OCI-LY3 (cell line): ENCODE measurements around the gene PTPRM.

Source experiments
- H2AFZ ChIP-seq: fragments of 200-600, 300-600 bp; shearing (Covaris generic); 2 replicates; pipeline ENCODE4 v1.6.0; 2014; ENCODE audit warnings: antibody characterized with exemption, low read depth, low read length
- H3K27ac ChIP-seq: fragments of 200-600, 300-600 bp; sonication (generic); 2 replicates; pipeline ENCODE4 v1.5.1; 2014; ENCODE audit warnings: mild to moderate bottlenecking, low read length, moderate library complexity, mixed read lengths
- H3K27me3 ChIP-seq: fragments of 200-600, 300-600 bp; sonication (generic); 2 replicates; pipeline ENCODE4 v1.6.1; 2014; ENCODE audit warnings: low read depth, low read length, mixed read lengths
- H3K36me3 ChIP-seq: fragments of 200-600, 300-600 bp; sonication (generic); replicated peaks from 2 replicates; pipeline ENCODE3; 2014; ENCODE audit warnings: low read depth, low read length, mixed read lengths
- H3K4me1 ChIP-seq: fragments of 300-600, 200-600 bp; sonication (generic); 2 replicates; pipeline ENCODE4 v1.6.1; 2014; ENCODE audit warnings: low read length, mixed read lengths
- H3K4me2 ChIP-seq: fragments of 200-600, 300-600 bp; sonication (generic); 2 replicates; pipeline ENCODE4 v1.6.1; 2014; ENCODE audit warnings: low read length, mixed read lengths
- H3K4me3 ChIP-seq: fragments of 300-600, 200-600 bp; sonication (generic); 2 replicates; pipeline ENCODE4 v1.5.1; 2014; ENCODE audit warnings: antibody characterized with exemption, mild to moderate bottlenecking, low read length, moderate library complexity
- H3K79me2 ChIP-seq: fragments of 300-600, 200-600 bp; shearing (Covaris generic); 2 replicates; pipeline ENCODE4 v1.6.1; 2014; ENCODE audit warnings: mild to moderate bottlenecking, low read length, mixed read lengths
- H3K9ac ChIP-seq: fragments of 300-600, 200-600 bp; shearing (Covaris generic); 2 replicates; pipeline ENCODE4 v1.6.0; 2014; ENCODE audit warnings: mild to moderate bottlenecking, low read length, moderate library complexity
- H3K9me3 ChIP-seq: fragments of 200-600, 300-600 bp; shearing (Covaris generic); 2 replicates; pipeline ENCODE4 v1.6.1; 2014; ENCODE audit warnings: low read length, mixed read lengths; ENCODE audit not compliant: insufficient read depth
- H4K20me1 ChIP-seq: fragments of 200-600, 300-600 bp; sonication (generic); 2 replicates; pipeline ENCODE4 v1.6.1; 2016; ENCODE audit warnings: low read length, mixed read lengths; ENCODE audit not compliant: insufficient read depth
- CTCF ChIP-seq: fragments of 200-600, 300-600 bp; sonication (generic); IDR thresholded peaks from 2 replicates; pipeline ENCODE4 v1.5.1; 2014; ENCODE audit warnings: antibody characterized with exemption, low read length, low read depth
- EZH2phosphoT487 ChIP-seq: fragments of 200-600 bp; shearing (Covaris generic); IDR thresholded peaks from 2 replicates; pipeline ENCODE4 v1.6.1; 2018; ENCODE audit warnings: antibody characterized with exemption, mixed run types, low read depth

The PTPRM gene

GRCh38 chr18:7877609-7878008 lies 310.5 kb downstream of the PTPRM start:
- no peak overlapping the region for H3K4me3 ChIP-seq
- no peak overlapping the region for H3K4me2 ChIP-seq
- no peak overlapping the region for H2AFZ ChIP-seq
- no peaks in the 10 kb centered on the region for H4K20me1 ChIP-seq
- no peak overlapping the region for H3K9ac ChIP-seq
- H3K36me3 ChIP-seq = no peaks in the 10 kb centered on the region
- no peaks in the 10 kb centered on the region for H3K4me1 ChIP-seq
- no peaks in the 10 kb centered on the region for H3K9me3 ChIP-seq
- no peaks in the 10 kb centered on the region for H3K79me2 ChIP-seq
- H3K27me3 ChIP-seq = no peaks in the 10 kb centered on the region
- no peak overlapping the region for H3K27ac ChIP-seq
- TF ChIP-seq EZH2phosphoT487 (no peak), CTCF (no peak)

- Histone ChIP-seq H3K27ac (no peak overlapping the region), H3K4me1 (no peaks in the 10 kb centered on the region), H3K9me3 (no peaks in the 10 kb centered on the region), H3K9ac (no peak overlapping the region), H3K4me2 (no peak overlapping the region), H2AFZ (no peak overlapping the region), H3K27me3 (no peaks in the 10 kb centered on the region), H4K20me1 (no peaks in the 10 kb centered on the region), H3K36me3 (no peaks in the 10 kb centered on the region), H3K79me2 (no peaks in the 10 kb centered on the region), H3K4me3 (no peak overlapping the region)
- TF ChIP-seq EZH2phosphoT487 (no peak), CTCF (no peak)
Observed at GRCh38 chr18:7878265-7879211, 311.4 kb downstream of the PTPRM start.

GRCh38 chr18:7879717-7880116 lies 312.6 kb downstream of the PTPRM start:
- Histone ChIP-seq H2AFZ (no peak overlapping the region), H3K27ac (no peak overlapping the region), H3K9ac (no peak overlapping the region), H4K20me1 (no peaks in the 10 kb centered on the region), H3K9me3 (no peaks in the 10 kb centered on the region), H3K4me3 (no peak overlapping the region), H3K4me2 (no peak overlapping the region), H3K79me2 (no peaks in the 10 kb centered on the region), H3K27me3 (no peaks in the 10 kb centered on the region), H3K36me3 (no peaks in the 10 kb centered on the region), H3K4me1 (no peaks in the 10 kb centered on the region)
- TF ChIP-seq EZH2phosphoT487 (no peak), CTCF (no peak)

GRCh38 chr18:7885865-7886264 lies 318.7 kb downstream of the PTPRM start:
- H3K9ac ChIP-seq = no peak overlapping the region
- no peaks in the 10 kb centered on the region for H3K4me1 ChIP-seq
- H3K27ac ChIP-seq = no peak overlapping the region
- no peak overlapping the region for H3K4me2 ChIP-seq
- H3K27me3 ChIP-seq = no peaks in the 10 kb centered on the region
- no peaks in the 10 kb centered on the region for H3K9me3 ChIP-seq
- TF ChIP-seq CTCF = no peak
- no peak for TF ChIP-seq EZH2phosphoT487
- H3K4me3 ChIP-seq = no peak overlapping the region
- no peaks in the 10 kb centered on the region for H3K79me2 ChIP-seq
- H3K36me3 ChIP-seq = no peaks in the 10 kb centered on the region
- no peaks in the 10 kb centered on the region for H4K20me1 ChIP-seq
- no peak overlapping the region for H2AFZ ChIP-seq
